Ecto neural progenitor cell (in vitro differentiated cells): ENCODE data around the gene BMERB1.
"Not testable (repeated sequence)": the region's sequence is repeated elsewhere in the genome, so short reads cannot be mapped to it uniquely, and the experiment has no call there.

Experiments used
- DNase-seq: peaks from one replicate; pipeline ENCODE4 v3.0.0-alpha.2; 2018; ENCODE audit warnings: low spot score

BMERB1 gene

GRCh38 chr16:15564604-15565339 lies 130.4 kb downstream of the BMERB1 start:
- no peak for DNase-seq

GRCh38 chr16:15566095-15566494 lies 131.7 kb downstream of the BMERB1 start:
- no peak for DNase-seq

DNA sequence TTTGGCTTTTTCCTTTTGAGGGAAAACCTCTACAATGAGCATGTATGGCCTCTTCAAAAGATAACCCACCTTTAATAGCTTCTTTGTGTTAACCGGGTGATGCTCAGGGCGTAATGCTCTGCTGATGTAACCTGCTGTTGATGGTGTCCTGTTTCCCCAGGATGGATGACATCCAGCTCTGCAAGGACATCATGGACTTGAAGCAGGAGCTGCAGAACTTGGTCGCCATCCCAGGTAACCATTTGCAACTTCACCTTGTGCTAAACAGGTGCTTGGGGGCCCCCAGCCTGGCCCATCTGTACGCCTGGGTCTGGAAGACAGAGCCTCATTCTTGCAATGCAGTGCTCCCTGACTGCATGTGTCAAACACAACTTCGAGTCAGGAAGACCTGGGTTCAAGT lies 133.4 kb downstream of the BMERB1 start:
- DNase-seq, result no peak

DNA sequence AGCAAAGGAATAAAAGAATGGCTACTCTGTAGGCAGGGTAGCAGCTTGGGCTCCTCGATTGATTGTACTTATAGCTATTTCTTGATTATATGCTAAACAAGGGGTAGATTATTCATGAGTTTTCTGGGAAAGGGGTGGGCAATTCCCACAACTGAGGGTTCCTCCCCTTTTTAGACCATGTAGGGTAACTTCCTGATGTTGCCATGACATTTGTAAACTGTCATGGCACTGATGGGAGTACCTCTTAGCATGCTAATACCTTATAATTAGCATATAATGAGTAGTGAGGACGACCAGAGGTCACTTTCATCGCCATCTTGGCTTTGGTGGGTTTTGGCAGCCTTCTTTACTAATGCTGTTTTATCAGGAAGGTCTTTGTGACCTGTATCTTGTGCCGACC lies 136.3 kb downstream of the BMERB1 start:
- not testable (repeated sequence) for DNase-seq

- DNase-seq, result no peak
These were observed 137.2 kb downstream of the BMERB1 start for GRCh38 chr16:15571557-15571956.

DNA sequence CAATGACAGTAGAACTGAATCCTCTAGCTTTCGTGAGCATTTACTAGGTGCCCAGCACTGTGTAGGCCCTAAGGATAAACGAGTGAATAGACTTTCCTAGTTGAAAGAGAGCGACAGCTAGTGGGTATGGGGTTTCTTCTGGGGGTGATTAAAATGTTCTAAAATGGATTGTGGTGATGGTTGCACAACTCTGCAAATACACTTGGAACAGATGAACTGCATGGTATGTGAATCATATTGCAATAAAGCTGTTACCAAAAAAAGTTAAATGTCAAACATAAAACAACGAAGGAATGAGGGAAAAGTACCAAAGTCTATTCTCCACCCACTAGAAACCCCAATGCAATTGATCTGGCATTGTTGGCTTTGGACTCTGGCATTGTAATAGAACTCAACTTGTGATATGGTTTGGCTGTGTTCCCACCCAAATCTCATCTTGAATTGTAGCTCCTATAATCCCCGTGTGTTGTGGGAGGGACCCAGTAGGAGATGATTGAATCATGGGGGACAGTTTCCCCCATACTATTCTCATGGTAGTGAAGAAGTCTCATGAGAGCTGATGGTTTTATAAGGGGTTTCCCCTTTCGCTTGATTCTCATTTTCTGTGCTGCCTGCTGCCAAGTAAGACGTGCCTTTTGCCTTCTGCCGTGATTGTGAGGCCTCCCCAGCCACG lies 138.1 kb downstream of the BMERB1 start:
- no peak for DNase-seq

DNA sequence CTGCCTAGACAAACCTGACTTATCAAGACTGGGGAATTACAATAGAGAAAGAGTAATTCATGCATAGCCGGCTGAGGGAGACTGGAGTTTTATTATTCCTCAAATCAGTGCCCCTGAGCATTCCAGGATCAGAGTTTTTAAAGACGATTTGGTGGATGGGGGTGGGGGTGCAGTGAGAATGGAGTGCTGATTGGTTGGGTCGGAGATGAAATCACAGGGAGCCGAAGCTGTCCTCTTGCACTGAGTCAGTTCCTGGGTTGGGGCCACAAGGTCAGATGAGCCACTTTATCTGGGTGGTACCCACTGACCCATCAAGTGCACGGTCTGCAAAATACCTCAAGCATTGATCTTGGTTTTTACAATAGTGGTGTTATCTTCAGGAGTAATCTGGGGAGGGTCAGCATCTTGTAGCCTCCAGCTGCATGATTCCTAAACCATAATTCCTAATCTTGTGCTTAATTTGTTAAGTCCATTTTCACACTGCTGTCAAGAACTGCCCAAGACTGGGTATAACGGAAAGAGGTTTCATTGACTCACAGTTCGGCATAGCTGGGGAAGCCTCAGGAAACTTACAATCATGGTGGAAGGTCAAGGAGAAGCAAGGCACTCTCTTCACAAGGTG lies 139.0 kb downstream of the BMERB1 start:
- no peak for DNase-seq

DNA sequence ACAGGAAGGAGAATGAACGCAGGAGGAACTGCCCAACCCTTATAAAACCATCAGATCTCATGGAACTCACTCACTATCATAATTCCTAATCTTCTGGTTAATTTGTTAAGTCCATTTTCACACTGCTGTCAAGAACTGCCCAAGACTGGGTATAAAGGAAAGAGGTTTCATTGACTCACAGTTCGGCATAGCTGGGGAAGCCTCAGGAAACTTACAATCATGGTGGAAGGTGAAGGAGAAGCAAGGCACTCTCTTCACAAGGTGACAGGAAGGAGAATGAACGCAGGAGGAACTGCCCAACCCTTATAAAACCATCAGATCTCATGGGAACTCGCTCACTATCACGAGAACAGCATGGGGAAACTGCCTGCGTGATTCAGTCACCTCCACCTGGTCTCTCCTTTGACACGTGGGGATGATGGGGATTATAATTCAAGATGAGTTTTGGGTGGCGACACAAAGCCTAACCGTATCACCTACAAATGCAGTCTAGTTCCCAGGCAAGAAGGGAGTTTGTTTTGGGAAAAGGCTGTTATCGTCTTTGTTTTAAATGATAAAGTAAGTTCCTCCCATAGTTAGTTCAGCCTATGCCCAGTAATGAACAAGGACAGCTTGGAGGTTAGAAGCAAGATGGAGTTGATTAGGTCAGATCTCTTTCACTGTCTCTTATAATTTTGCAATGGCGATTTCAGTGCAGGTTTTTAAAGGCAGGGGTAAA lies 139.7 kb downstream of the BMERB1 start:
- DNase-seq, result not testable (repeated sequence)

DNA sequence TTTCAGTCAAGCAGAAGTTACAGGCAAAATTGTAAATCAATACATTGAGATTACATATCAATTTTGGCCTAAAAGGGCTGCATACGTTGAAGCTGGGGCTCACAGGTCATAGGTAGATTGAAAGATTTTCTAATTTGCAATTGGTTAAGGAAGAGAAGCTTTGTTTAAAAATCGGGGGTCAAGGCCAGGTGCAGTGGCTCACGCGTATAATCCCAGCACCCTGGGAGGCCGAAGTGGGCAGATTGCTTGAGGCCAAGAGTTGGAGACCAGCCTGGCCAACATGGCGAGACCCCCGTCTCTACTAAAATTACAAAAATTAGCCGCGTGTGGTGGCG lies 140.2 kb downstream of the BMERB1 start:
- DNase-seq, result no peak

DNA sequence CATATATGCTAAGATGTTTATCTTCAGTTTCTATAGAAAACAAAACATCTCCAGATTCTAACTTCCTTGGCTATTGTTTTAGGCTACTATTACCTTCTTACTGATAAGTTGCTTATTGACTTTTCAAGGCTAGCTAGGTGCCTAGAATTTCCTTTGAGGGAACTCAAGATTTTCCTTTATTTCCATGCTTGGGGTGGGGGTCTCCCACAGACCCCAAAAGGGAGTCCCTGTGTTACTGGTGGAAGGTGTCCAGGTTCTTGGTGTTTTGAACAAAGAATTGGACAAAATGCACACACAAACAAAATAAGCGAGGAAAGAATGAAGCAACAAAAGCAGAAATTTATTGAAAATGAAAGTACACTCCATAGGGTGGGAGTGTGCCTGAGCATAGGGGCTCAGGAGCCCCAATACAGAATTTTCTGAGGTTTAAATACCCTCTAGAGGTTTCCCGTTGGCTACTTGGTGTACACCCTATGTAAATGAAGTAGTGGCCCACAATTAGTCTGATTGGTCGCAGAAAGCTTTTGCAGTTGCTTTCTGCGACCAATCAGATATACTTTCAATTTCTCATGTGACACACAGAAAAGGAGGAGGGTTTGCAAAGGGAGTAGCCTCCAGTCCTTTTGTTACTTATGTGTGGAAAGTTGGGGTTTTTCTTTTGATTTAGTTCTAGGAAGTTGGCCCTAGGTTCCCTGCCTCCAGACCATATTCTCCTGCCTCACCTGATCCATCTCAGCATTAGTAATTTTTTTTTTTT lies 141.1 kb downstream of the BMERB1 start:
- DNase-seq, result no peak

DNA sequence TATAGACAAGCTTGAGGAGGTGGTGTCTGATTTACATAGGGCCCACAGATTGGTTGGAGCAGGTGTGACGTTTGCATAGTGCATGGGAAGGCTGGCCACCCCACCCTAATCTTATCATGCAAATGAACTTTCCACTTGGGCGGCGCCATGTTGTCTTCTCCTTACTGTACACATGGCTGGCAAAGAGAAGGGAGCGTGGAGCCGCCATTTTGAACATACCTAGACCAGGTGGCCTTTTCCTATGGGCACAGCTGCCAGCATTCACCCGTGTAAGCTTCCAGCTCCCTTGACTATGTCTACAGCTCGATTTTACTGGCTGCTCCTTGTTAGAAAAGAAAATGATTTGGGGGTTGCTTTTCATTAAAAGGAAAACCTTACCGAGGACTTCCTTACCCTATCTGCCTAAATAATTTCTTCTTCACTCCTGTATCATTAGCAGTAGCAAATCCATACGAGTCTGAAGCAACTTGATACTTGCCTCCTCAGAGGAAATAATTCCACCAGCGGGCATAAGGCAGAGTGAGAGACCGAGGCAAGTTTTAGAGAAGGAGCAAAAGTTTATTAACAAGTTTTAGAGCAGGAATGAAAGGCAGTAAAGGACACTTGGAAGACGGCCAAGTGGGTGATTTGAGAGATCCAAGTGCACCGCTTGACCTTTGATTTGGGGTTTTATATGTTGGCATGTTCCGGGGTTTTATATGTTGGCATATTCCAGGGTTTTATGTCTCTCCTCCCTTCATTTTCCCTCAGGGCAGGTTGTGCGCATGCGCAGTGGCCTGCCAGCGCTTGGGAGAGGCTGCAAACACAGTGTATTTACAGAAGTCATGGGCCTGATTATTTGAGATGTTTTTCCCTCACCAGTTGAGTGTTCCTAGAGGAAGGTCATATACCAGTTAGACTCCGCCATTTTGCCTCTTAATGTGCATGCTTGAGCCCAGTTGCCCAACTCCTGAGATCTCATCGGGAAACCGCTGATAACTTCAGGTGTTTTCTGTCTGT lies 142.9 kb downstream of the BMERB1 start:
- DNase-seq, result no peak

GRCh38 chr16:15578824-15579223 lies 144.4 kb downstream of the BMERB1 start:
- DNase-seq, result no peak

GRCh38 chr16:15581127-15581815 lies 146.9 kb downstream of the BMERB1 start:
- no peak for DNase-seq

DNA sequence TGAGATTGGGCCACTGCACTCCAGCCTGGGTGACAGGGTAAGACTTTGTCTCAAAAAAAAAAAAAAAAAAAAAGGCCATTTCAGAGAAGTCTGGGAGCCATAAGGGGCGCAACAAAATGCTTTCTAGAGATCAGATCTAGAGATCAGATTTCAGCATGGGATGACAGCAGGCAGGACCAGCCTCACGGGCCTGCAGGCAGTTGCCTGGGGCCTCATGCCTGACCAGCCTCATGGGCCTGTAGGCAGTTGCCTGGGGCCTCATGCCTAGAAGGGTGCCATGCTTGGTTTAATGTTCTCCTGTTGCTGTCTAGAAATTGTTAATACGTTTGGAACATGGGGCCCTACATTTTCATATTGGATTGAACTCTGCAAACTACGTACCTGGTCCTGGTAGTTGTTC lies 149.1 kb downstream of the BMERB1 start:
- DNase-seq, result no peak

DNA sequence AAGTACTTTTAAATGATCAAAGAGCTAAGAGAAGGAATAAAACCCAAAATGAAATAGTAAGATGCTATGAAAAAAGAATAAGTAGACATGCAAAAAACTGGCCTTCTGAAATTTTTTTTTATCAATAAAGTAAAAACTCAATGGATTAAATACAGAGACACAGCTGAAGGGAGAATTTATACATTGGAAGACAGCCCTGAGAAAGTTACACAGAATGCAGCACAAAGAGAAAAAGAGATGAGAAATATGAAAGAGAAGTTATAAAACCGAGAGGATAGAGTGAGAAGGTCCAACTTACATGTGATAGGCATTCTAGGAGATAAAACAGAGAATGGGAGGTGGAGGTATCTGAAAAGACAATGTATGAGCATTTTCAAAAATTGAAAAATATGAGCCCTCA lies 151.6 kb downstream of the BMERB1 start:
- DNase-seq, result no peak

GRCh38 chr16:15586716-15587115 lies 152.3 kb downstream of the BMERB1 start:
- no peak for DNase-seq

DNA sequence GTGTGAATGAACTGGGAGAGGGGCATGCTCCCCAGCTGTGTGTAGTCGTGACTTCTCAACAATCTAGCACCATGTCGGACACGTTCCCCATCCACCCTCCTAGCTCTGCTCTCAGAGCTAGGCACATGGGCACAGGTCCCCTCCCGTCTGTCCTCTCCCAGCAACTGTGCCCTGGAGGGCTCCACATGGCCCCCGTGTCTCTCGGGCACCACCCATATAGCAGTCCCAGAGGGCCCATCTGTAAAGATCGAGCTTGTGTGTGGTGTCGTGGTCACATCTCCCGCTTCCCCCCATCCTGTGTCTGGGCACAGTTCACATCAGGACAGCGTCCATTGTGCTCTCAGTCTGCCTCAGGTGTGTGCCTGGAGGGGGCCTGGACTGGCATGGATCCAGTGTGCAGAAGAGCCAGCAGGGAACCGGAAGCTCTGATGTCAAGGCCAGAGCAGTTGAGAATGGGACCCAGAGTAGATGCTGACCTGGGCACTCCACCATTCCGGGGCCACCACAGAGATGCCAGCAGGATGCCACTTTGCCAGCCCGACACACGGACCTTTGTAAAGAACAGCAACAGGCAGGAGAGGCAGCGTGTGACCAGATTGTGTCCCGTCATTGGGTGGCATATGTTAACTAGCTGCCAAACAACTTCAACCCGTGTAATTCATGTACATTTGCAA lies 152.9 kb downstream of the BMERB1 start:
- no peak for DNase-seq

DNA sequence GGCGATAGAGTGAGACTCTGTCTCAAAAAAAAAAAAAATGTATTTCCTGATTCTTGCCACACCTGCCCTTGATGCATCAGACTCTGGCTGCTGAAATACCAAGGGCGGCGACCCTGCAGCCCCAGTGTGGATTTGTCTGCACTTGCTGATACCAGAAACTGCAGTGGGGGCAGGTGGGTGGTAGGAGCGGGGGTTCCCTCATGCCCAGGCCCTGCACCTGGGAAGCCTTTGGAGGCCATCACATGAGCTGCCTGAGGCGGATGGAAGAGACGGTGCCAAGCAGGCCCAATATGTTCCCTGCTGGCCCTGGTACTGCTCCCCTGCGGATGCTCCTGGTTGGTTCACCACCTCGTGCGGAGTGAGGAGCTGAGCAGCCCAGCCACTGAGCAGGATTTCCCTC lies 157.9 kb downstream of the BMERB1 start:
- no peak for DNase-seq

GRCh38 chr16:15593235-15593634 lies 158.8 kb downstream of the BMERB1 start:
- DNase-seq, result no peak
